IMR-90 (cell line): ENCODE results near the gene DGKD. TPM values are rescaled to one million over a fixed set of nuclear protein-coding genes. Genes with fewer than 3 reads are reported as not detected.

Source experiments
- ATAC-seq: fragments of 200-7000 bp; cut with Tn5 transposase; 2 replicates; pipeline ENCODE4 v1.9.1; 2020; ENCODE audit warnings: low read depth, mild to moderate bottlenecking, moderate library complexity
- BruUV-seq: library from RNA; stranded (reverse); fragments of 400-500 nt; replicated peaks from 2 replicates; lab custom pipeline; 2021; lab: Mats Ljungman, UMichigan
- CTCF ChIA-PET: fragments of 300-600 bp; formaldehyde crosslinking; extraction: SDS; loops from one replicate; lab custom pipeline; 2021; ENCODE audit warnings: antibody characterized with exemption; lab: Yijun Ruan, JAX
- POLR2A ChIA-PET: fragments of 300-600 bp; sonication (Branson Sonifier 250); formaldehyde crosslinking; loops from one replicate; lab custom pipeline; 2022; ENCODE audit warnings: antibody characterized with exemption; ENCODE audit not compliant: unreplicated experiment; lab: Charles Lee
- DNase-seq: peaks from one replicate; pipeline ENCODE4 v3.0.0; 2013
- H2AFZ ChIP-seq: replicated peaks from 2 replicates; pipeline ENCODE3; 2013; ENCODE audit warnings: low read length, mild to moderate bottlenecking; ENCODE audit not compliant: poor library complexity
- H2AK5ac ChIP-seq: 2 replicates; pipeline ENCODE4 v1.6.1; 2013; ENCODE audit warnings: low read depth, low read length, inconsistent platforms
- H2AK9ac ChIP-seq: replicated peaks from 2 replicates; pipeline ENCODE3; 2013; ENCODE audit warnings: mild to moderate bottlenecking, low read depth, low read length, moderate library complexity; ENCODE audit not compliant: poor library complexity
- H2BK120ac ChIP-seq: 2 replicates; pipeline ENCODE4 v1.6.1; 2013; ENCODE audit warnings: low read depth, low read length, inconsistent platforms
- H2BK15ac ChIP-seq: 3 replicates; pipeline ENCODE4 v1.6.1; 2013; ENCODE audit warnings: low read depth, low read length, inconsistent platforms
- H2BK20ac ChIP-seq: 2 replicates; pipeline ENCODE4 v1.6.1; 2013; ENCODE audit warnings: low read depth, mild to moderate bottlenecking, inconsistent platforms, low read length, moderate library complexity
- H2BK5ac ChIP-seq: 2 replicates; pipeline ENCODE4 v1.6.1; 2013; ENCODE audit warnings: mild to moderate bottlenecking, low read depth, low read length, inconsistent platforms; ENCODE audit not compliant: poor library complexity, severe bottlenecking
- H3K14ac ChIP-seq: replicated peaks from 2 replicates; pipeline ENCODE4 v1.6.1; 2013; ENCODE audit warnings: low read depth, low read length, inconsistent platforms
- H3K18ac ChIP-seq: 2 replicates; pipeline ENCODE4 v1.6.1; 2013; ENCODE audit warnings: low read depth, low read length, control low read depth
- H3K23ac ChIP-seq: 2 replicates; pipeline ENCODE4 v1.6.1; 2013; ENCODE audit warnings: low read depth, low read length, inconsistent platforms
- H3K27ac ChIP-seq: 2 replicates; pipeline ENCODE4 v1.5.1; 2013; ENCODE audit warnings: mild to moderate bottlenecking, control low read depth, low read length; ENCODE audit not compliant: insufficient read depth
- H3K27me3 ChIP-seq: 2 replicates; pipeline ENCODE4 v1.6.1; 2013; ENCODE audit warnings: low read length; ENCODE audit not compliant: control insufficient read depth, insufficient read depth
- H3K36me3 ChIP-seq: 2 replicates; pipeline ENCODE4 v1.6.1; 2013; ENCODE audit warnings: low read length, mixed read lengths; ENCODE audit not compliant: control insufficient read depth, insufficient read depth
- H3K4ac ChIP-seq: 2 replicates; pipeline ENCODE4 v1.6.1; 2013; ENCODE audit warnings: low read depth, low read length, inconsistent platforms
- H3K4me1 ChIP-seq: 2 replicates; pipeline ENCODE4 v1.6.1; 2013; ENCODE audit warnings: low read length, mixed read lengths; ENCODE audit not compliant: control insufficient read depth, insufficient read depth
- H3K4me2 ChIP-seq: 2 replicates; pipeline ENCODE4 v1.6.1; 2013; ENCODE audit warnings: low read depth, mild to moderate bottlenecking, control low read depth, low read length, moderate library complexity
- H3K4me3 ChIP-seq: 2 replicates; pipeline ENCODE4 v1.5.1; 2013; ENCODE audit warnings: low read depth, mild to moderate bottlenecking, control low read depth, low read length, moderate library complexity; ENCODE audit not compliant: insufficient read depth
- H3K56ac ChIP-seq: 2 replicates; pipeline ENCODE4 v1.6.1; 2013; ENCODE audit warnings: low read length, inconsistent platforms; ENCODE audit not compliant: insufficient read depth; ENCODE audit errors: extremely low read depth
- H3K79me1 ChIP-seq, 2 experiments: 2 replicates each; pipeline ENCODE4 v1.6.1; 2013; ENCODE audit warnings: low read length in 2 of 2, inconsistent platforms in 1 of 2, low read depth in 1 of 2
- H3K9ac ChIP-seq: 2 replicates; pipeline ENCODE4 v1.6.1; 2013; ENCODE audit warnings: low read depth, low read length, control low read depth
- H3K9me1 ChIP-seq: 2 replicates; pipeline ENCODE4 v1.6.1; 2013; ENCODE audit warnings: low read length, inconsistent platforms; ENCODE audit not compliant: insufficient read depth
- H3K9me3 ChIP-seq: 2 replicates; pipeline ENCODE4 v1.6.1; 2013; ENCODE audit warnings: low read length; ENCODE audit not compliant: control insufficient read depth, insufficient read depth
- H4K20me1 ChIP-seq: 2 replicates; pipeline ENCODE4 v1.6.1; 2013; ENCODE audit warnings: low read length, inconsistent platforms; ENCODE audit not compliant: insufficient read depth
- H4K5ac ChIP-seq: 2 replicates; pipeline ENCODE4 v1.6.1; 2013; ENCODE audit warnings: mild to moderate bottlenecking, low read depth, low read length, control low read depth
- H4K8ac ChIP-seq, 2 experiments: 2 replicates each; pipeline ENCODE4 v1.6.1; 2013; ENCODE audit warnings: low read depth in 2 of 2, low read length in 2 of 2, control low read depth in 1 of 2, inconsistent platforms in 1 of 2
- H4K91ac ChIP-seq: 2 replicates; pipeline ENCODE4 v1.6.1; 2013; ENCODE audit warnings: low read depth, low read length, inconsistent platforms; ENCODE audit not compliant: insufficient read depth
- BHLHE40 ChIP-seq: fragments of 150-350 bp; IDR thresholded peaks from 2 replicates; pipeline ENCODE4 v1.6.1; 2016; ENCODE audit warnings: mild to moderate bottlenecking, low read depth, low read length
- CEBPB ChIP-seq: IDR thresholded peaks from 2 replicates; pipeline ENCODE4 v1.6.1; 2012; ENCODE audit warnings: low read depth, low read length, improper control_type of control experiment
- CHD1 ChIP-seq: IDR thresholded peaks from 2 replicates; pipeline ENCODE4 v1.6.1; 2012; ENCODE audit warnings: low read depth, low read length, improper control_type of control experiment
- FOS ChIP-seq: fragments of 150-350 bp; IDR thresholded peaks from 2 replicates; pipeline ENCODE4 v1.6.1; 2016; ENCODE audit warnings: low read depth, low read length
- MAFK ChIP-seq: IDR thresholded peaks from 2 replicates; pipeline ENCODE4 v1.6.1; 2012; ENCODE audit warnings: low read depth, low read length, improper control_type of control experiment
- MAZ ChIP-seq: IDR thresholded peaks from 2 replicates; pipeline ENCODE4 v1.6.1; 2012; ENCODE audit warnings: low read depth, mild to moderate bottlenecking, low read length, improper control_type of control experiment, moderate library complexity, borderline replicate concordance
- MXI1 ChIP-seq: IDR thresholded peaks from 2 replicates; pipeline ENCODE4 v1.6.1; 2012; ENCODE audit warnings: low read depth, mild to moderate bottlenecking, low read length, moderate library complexity, borderline replicate concordance
- NFE2L2 ChIP-seq: fragments of 150-350 bp; IDR thresholded peaks from 2 replicates; pipeline ENCODE4 v1.6.1; 2016; ENCODE audit warnings: low read depth, mild to moderate bottlenecking, low read length
- POLR2A ChIP-seq: IDR thresholded peaks from 2 replicates; pipeline ENCODE4 v1.6.1; 2012; ENCODE audit warnings: mild to moderate bottlenecking, low read depth, low read length
- RAD21 ChIP-seq: IDR thresholded peaks from 2 replicates; pipeline ENCODE4 v1.6.1; 2012; ENCODE audit warnings: low read length, improper control_type of control experiment
- RCOR1 ChIP-seq: IDR thresholded peaks from 2 replicates; pipeline ENCODE4 v1.6.1; 2012; ENCODE audit warnings: mild to moderate bottlenecking, low read length, improper control_type of control experiment; ENCODE audit not compliant: insufficient replicate concordance
- RFX5 ChIP-seq: IDR thresholded peaks from 2 replicates; pipeline ENCODE4 v1.8.0; 2012; ENCODE audit warnings: low read depth, mild to moderate bottlenecking, low read length, moderate library complexity
- SMC3 ChIP-seq: fragments of 150-350 bp; IDR thresholded peaks from 2 replicates; pipeline ENCODE4 v1.6.1; 2016; ENCODE audit warnings: low read depth, mild to moderate bottlenecking, antibody characterized with exemption, low read length, moderate library complexity
- WGBS, 2 experiments: methylation state at CpG; one replicate each; pipeline versions ENCODE4 v1.1.5 to v1.1.7; 2013; ENCODE audit warnings: missing lambda C conversion rate in 2 of 2; ENCODE audit not compliant: insufficient read length in 1 of 2; ENCODE audit errors: extremely low coverage in 2 of 2; 5-methylcytosine and 5-hydroxymethylcytosine counted together
- dilution Hi-C: fragments of 300-500 bp; cut with HindIII; formaldehyde crosslinking; loops from one replicate; pipeline ENCODE4 v1.14.3; 2018; ENCODE audit warnings: low sequenced_read_pairs; ENCODE audit not compliant: unreplicated experiment
- in situ Hi-C: fragments of 300-500 bp; cut with MboI; formaldehyde crosslinking; loops from 3 replicates; pipeline ENCODE4 v1.14.3; 2019; ENCODE audit warnings: low sequenced_read_pairs, inconsistent platforms, mixed read lengths
- intact Hi-C: fragments of 100-400 bp; cut with micrococcal nuclease; formaldehyde crosslinking; loops from 2 replicates; pipeline ENCODE4 v1.10.0; 2022
- polyA plus RNA-seq, 3 experiments: library from polyadenylated mRNA; depleted of rRNA; stranded (reverse); fragments of >200 nt; gene quantifications; 2 replicates each; pipeline ENCODE4 v1.2.3, GENCODE V29; 2012; ENCODE audit warnings: low replicate concordance in 1 of 3
- total RNA-seq: library from RNA; depleted of rRNA; stranded (reverse); fragments of >200 nt; gene quantifications from 2 replicates; pipeline ENCODE4 v1.2.3, GENCODE V29; 2012
- TF ChIP-seq, protein P1 (sequence below): conservative IDR thresholded peaks from 2 replicates; pipeline ENCODE4 v1.5.1; 2012; ENCODE audit warnings: mild to moderate bottlenecking, low read depth, low read length, improper control_type of control experiment
- TF ChIP-seq, protein P2 (sequence below): fragments of 150-350 bp; IDR thresholded peaks from 2 replicates; pipeline ENCODE4 v1.6.1; 2017; ENCODE audit warnings: mild to moderate bottlenecking, antibody characterized with exemption, low read length, low read depth
- TF ChIP-seq, protein P3 (sequence below): fragments of 150-350 bp; IDR thresholded peaks from 2 replicates; pipeline ENCODE4 v1.6.1; 2016; ENCODE audit warnings: low read depth, mild to moderate bottlenecking, low read length, moderate library complexity, borderline replicate concordance

The DGKD gene
- total and polyA plus RNA-seq, 2 of the 4 experiments (the other 2 are of a cell fraction): 6.5 to 10.1 TPM

DNA sequence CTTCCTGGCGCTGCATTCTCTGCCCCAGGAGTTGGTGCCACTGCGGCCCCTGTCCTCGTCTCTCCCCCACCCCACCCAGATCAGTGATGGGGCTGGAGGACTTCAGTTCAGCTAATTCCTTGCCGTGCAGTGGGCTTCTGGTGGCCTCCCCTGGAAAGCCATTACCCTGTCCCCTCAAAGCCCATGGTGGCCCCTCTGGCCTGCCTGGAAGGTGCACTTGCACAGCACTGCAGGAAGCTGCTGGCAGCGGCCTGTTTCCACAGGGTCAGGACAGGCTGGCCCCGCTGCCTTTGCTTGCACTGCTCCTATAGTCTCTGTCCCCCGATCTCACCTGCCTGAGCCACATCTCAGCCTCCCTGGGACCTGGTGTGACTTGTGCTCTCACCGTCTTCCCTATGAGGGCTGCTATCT is 107.2 kb downstream of the DGKD start:
- Histone ChIP-seq H3K18ac (no peak overlapping the region), H2AK9ac (no peak overlapping the region), H3K27ac (no peak overlapping the region), H3K79me1 (no peaks in the 10 kb centered on the region), H2BK15ac (no peak overlapping the region), H3K4me2 (no peak overlapping the region), H3K4me3 (no peak overlapping the region), H4K20me1 (no peaks in the 10 kb centered on the region), H2AK5ac (no peak overlapping the region), H3K9me1 (no peaks in the 10 kb centered on the region), H4K91ac (no peak overlapping the region), H3K14ac (no peak overlapping the region), H3K4ac (no peak overlapping the region), H3K27me3 (no peaks in the 10 kb centered on the region), H2AFZ (no peak overlapping the region), H2BK20ac (no peak overlapping the region), H3K9me3 (no peaks in the 10 kb centered on the region), H4K5ac (no peak overlapping the region), H2BK120ac (no peak overlapping the region), H3K4me1 (no peaks in the 10 kb centered on the region), H2BK5ac (no peak overlapping the region), H3K36me3 (peaks cover 50% of the 10 kb centered on the region), H3K56ac (no peak overlapping the region), H3K9ac (no peak overlapping the region), H4K8ac (no peak overlapping the region), H3K23ac (no peak overlapping the region)
- dilution Hi-C loops: no loop called here
- CTCF ChIA-PET: no interaction called here
- 80% methylated on average over 5 of the region's 8 CpGs; no CpG with 5 or more reads in 1 of the 2 experiments for whole genome bisulfite sequencing, 2 experiments
- TF ChIP-seq RFX5 (no peak), RAD21 (no peak), CEBPB (no peak), MAFK (no peak), MAZ (no peak), BHLHE40 (no peak), POLR2A (no peak), FOS (no peak), CHD1 (no peak), RCOR1 (no peak), SMC3 (no peak), MXI1 (no peak), NFE2L2 (no peak)
- TF ChIP-seq, protein P1, sequence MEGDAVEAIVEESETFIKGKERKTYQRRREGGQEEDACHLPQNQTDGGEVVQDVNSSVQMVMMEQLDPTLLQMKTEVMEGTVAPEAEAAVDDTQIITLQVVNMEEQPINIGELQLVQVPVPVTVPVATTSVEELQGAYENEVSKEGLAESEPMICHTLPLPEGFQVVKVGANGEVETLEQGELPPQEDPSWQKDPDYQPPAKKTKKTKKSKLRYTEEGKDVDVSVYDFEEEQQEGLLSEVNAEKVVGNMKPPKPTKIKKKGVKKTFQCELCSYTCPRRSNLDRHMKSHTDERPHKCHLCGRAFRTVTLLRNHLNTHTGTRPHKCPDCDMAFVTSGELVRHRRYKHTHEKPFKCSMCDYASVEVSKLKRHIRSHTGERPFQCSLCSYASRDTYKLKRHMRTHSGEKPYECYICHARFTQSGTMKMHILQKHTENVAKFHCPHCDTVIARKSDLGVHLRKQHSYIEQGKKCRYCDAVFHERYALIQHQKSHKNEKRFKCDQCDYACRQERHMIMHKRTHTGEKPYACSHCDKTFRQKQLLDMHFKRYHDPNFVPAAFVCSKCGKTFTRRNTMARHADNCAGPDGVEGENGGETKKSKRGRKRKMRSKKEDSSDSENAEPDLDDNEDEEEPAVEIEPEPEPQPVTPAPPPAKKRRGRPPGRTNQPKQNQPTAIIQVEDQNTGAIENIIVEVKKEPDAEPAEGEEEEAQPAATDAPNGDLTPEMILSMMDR: no peak
- TF ChIP-seq, protein P2, sequence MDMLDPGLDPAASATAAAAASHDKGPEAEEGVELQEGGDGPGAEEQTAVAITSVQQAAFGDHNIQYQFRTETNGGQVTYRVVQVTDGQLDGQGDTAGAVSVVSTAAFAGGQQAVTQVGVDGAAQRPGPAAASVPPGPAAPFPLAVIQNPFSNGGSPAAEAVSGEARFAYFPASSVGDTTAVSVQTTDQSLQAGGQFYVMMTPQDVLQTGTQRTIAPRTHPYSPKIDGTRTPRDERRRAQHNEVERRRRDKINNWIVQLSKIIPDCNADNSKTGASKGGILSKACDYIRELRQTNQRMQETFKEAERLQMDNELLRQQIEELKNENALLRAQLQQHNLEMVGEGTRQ: no peak
- TF ChIP-seq, protein P3, sequence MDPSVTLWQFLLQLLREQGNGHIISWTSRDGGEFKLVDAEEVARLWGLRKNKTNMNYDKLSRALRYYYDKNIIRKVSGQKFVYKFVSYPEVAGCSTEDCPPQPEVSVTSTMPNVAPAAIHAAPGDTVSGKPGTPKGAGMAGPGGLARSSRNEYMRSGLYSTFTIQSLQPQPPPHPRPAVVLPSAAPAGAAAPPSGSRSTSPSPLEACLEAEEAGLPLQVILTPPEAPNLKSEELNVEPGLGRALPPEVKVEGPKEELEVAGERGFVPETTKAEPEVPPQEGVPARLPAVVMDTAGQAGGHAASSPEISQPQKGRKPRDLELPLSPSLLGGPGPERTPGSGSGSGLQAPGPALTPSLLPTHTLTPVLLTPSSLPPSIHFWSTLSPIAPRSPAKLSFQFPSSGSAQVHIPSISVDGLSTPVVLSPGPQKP: no peak
- DNase-seq (no peak), ATAC-seq (no peak)
- in situ Hi-C loops: loop anchor here (25.0 kb wide), 1 partner anchor 376 kb away; no protein-coding TSS in a partner anchor
- POLR2A ChIA-PET: no interaction called here
- BruUV-seq: no TSS peak
- intact Hi-C loops: no loop called here
